HCT116 (cell line): ENCODE results near the gene SLC45A2.

ENCODE experiments used
- FOSL1 ChIP-seq: IDR thresholded peaks from 2 replicates; pipeline ENCODE4 v1.6.1; 2012; ENCODE audit warnings: low read depth
- POLR2AphosphoS5 ChIP-seq: IDR thresholded peaks from 2 replicates; pipeline ENCODE4 v1.6.1; 2011; ENCODE audit warnings: mild to moderate bottlenecking, low read depth, low read length, moderate library complexity
- RAD21 ChIP-seq: IDR thresholded peaks from 2 replicates; pipeline ENCODE4 v1.6.1; 2012; ENCODE audit warnings: low read depth, mild to moderate bottlenecking

DNA sequence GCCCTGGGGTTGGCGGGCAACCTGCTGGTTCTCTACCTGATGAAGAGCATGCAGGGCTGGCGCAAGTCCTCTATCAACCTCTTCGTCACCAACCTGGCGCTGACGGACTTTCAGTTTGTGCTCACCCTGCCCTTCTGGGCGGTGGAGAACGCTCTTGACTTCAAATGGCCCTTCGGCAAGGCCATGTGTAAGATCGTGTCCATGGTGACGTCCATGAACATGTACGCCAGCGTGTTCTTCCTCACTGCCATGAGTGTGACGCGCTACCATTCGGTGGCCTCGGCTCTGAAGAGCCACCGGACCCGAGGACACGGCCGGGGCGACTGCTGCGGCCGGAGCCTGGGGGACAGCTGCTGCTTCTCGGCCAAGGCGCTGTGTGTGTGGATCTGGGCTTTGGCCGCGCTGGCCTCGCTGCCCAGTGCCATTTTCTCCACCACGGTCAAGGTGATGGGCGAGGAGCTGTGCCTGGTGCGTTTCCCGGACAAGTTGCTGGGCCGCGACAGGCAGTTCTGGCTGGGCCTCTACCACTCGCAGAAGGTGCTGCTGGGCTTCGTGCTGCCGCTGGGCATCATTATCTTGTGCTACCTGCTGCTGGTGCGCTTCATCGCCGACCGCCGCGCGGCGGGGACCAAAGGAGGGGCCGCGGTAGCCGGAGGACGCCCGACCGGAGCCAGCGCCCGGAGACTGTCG is 47.3 kb downstream of the SLC45A2 start:
- TF ChIP-seq FOSL1 (no peak), POLR2AphosphoS5 (no peak), RAD21 (no peak)
